SK-N-SH treated with all-trans-retinoic acid at 6 μM for 48 hours (cell line): ENCODE data around the gene CHRND.

ENCODE experiments used
- ATAC-seq: fragments of 200-7000 bp; cut with Tn5 transposase; 3 replicates; pipeline ENCODE4 v1.9.1; 2020; ENCODE audit warnings: mild to moderate bottlenecking, moderate library complexity
- ARNTL ChIP-seq: fragments of 450-650 bp; formaldehyde crosslinking; IDR thresholded peaks from 2 replicates; pipeline ENCODE4 v1.5.0; 2020; ENCODE audit warnings: low read depth, mild to moderate bottlenecking, moderate library complexity, borderline replicate concordance
- BACH2 ChIP-seq: fragments of 250-450 bp; sonication (Bioruptor Pico); IDR thresholded peaks from 2 replicates; pipeline ENCODE4 v1.9.0; 2021; ENCODE audit warnings: mild to moderate bottlenecking, borderline replicate concordance
- CREB5 ChIP-seq: fragments of 250-450 bp; sonication (Bioruptor Pico); IDR thresholded peaks from 2 replicates; pipeline ENCODE4 v1.5.1; 2020; ENCODE audit warnings: low read depth, mild to moderate bottlenecking, moderate library complexity
- CSDC2 ChIP-seq: fragments of 250-450 bp; sonication (Bioruptor Pico); IDR thresholded peaks from 2 replicates; pipeline ENCODE4 v1.5.0; 2020; ENCODE audit warnings: mild to moderate bottlenecking, moderate library complexity
- CSRNP3 ChIP-seq: fragments of 250-450 bp; sonication (Bioruptor Pico); IDR thresholded peaks from 2 replicates; pipeline ENCODE4 v1.5.1; 2021; ENCODE audit warnings: mild to moderate bottlenecking, moderate library complexity
- ESRRG ChIP-seq: fragments of 250-450 bp; sonication (Bioruptor Pico); IDR thresholded peaks from 2 replicates; pipeline ENCODE4 v1.6.1; 2021; ENCODE audit warnings: mild to moderate bottlenecking
- GLIS3 ChIP-seq: fragments of 250-450 bp; sonication (Bioruptor Pico); IDR thresholded peaks from 2 replicates; pipeline ENCODE4 v1.5.0; 2020; ENCODE audit warnings: mild to moderate bottlenecking, moderate library complexity
- PATZ1 ChIP-seq: fragments of 250-450 bp; sonication (Bioruptor Pico); IDR thresholded peaks from 2 replicates; pipeline ENCODE4 v1.8.0; 2020; ENCODE audit warnings: mild to moderate bottlenecking, moderate library complexity, borderline replicate concordance
- POU6F1 ChIP-seq: fragments of 250-450 bp; sonication (Bioruptor Pico); IDR thresholded peaks from 2 replicates; pipeline ENCODE4 v1.8.0; 2021; ENCODE audit warnings: low read depth, mild to moderate bottlenecking, moderate library complexity, borderline replicate concordance
- PPARA ChIP-seq: fragments of 250-450 bp; sonication (Bioruptor Pico); IDR thresholded peaks from 2 replicates; pipeline ENCODE4 v1.5.0; 2020; ENCODE audit warnings: mild to moderate bottlenecking, borderline replicate concordance
- RARB ChIP-seq: fragments of 250-450 bp; sonication (Bioruptor Pico); IDR thresholded peaks from 2 replicates; pipeline ENCODE4 v1.8.0; 2021; ENCODE audit warnings: mild to moderate bottlenecking, moderate library complexity
- SNAI2 ChIP-seq: fragments of 250-450 bp; sonication (Bioruptor Pico); IDR thresholded peaks from 2 replicates; pipeline ENCODE4 v1.5.0; 2020; ENCODE audit warnings: mild to moderate bottlenecking, moderate library complexity
- TOX ChIP-seq: fragments of 250-450 bp; sonication (Bioruptor Pico); IDR thresholded peaks from 2 replicates; pipeline ENCODE4 v1.8.0; 2021; ENCODE audit warnings: mild to moderate bottlenecking, moderate library complexity, borderline replicate concordance
- TSHZ2 ChIP-seq: fragments of 250-450 bp; sonication (Bioruptor Pico); IDR thresholded peaks from 2 replicates; pipeline ENCODE4 v1.5.0; 2020; ENCODE audit warnings: mild to moderate bottlenecking, moderate library complexity
- ZC3H10 ChIP-seq: fragments of 250-450 bp; sonication (Bioruptor Pico); IDR thresholded peaks from 2 replicates; pipeline ENCODE4 v1.5.1; 2021; ENCODE audit warnings: mild to moderate bottlenecking, moderate library complexity
- ZFP3 ChIP-seq: fragments of 250-450 bp; sonication (Bioruptor Pico); IDR thresholded peaks from 2 replicates; pipeline ENCODE4 v1.5.0; 2020; ENCODE audit warnings: mild to moderate bottlenecking, moderate library complexity
- ZFP30 ChIP-seq: fragments of 450-650 bp; formaldehyde crosslinking; IDR thresholded peaks from 2 replicates; pipeline ENCODE4 v1.5.0; 2022; ENCODE audit warnings: mild to moderate bottlenecking, moderate library complexity
- ZNF565 ChIP-seq: fragments of 450-650 bp; formaldehyde crosslinking; conservative IDR thresholded peaks from 2 replicates; pipeline ENCODE4 v1.5.0; 2020; ENCODE audit warnings: low read depth, mild to moderate bottlenecking, moderate library complexity

The CHRND gene

GRCh38 chr2:232479341-232480200 lies 46.4 kb upstream of the CHRND start:
- no peak; the same call in 2 of the 3 replicates for ATAC-seq
- no peak for TF ChIP-seq ESRRG (CRISPR knock-in tag)
- TF ChIP-seq ARNTL (CRISPR knock-in tag): no peak
- TF ChIP-seq GLIS3: no peak
- no peak for TF ChIP-seq BACH2 (CRISPR knock-in tag)
- TF ChIP-seq SNAI2: no peak
- no peak for TF ChIP-seq CSRNP3
- no peak for TF ChIP-seq PPARA (CRISPR knock-in tag)
- TF ChIP-seq PATZ1 (CRISPR knock-in tag): no peak
- no peak for TF ChIP-seq CSDC2 (CRISPR knock-in tag)
- TF ChIP-seq RARB (CRISPR knock-in tag): no peak
- no peak for TF ChIP-seq ZNF565 (CRISPR knock-in tag)
- no peak for TF ChIP-seq CREB5 (CRISPR knock-in tag)
- TF ChIP-seq TOX (CRISPR knock-in tag): no peak
- no peak for TF ChIP-seq ZC3H10 (CRISPR knock-in tag)
- no peak for TF ChIP-seq TSHZ2
- TF ChIP-seq ZFP30 (CRISPR knock-in tag): no peak
- TF ChIP-seq ZFP3 (CRISPR knock-in tag): no peak
- no peak for TF ChIP-seq POU6F1 (CRISPR knock-in tag)

GRCh38 chr2:232480201-232481190 lies 45.5 kb upstream of the CHRND start:
- TF ChIP-seq ZFP3 (CRISPR knock-in tag): no peak
- no peak for TF ChIP-seq ZNF565 (CRISPR knock-in tag)
- no peak for TF ChIP-seq POU6F1 (CRISPR knock-in tag)
- ATAC-seq: no peak
